ENCODE results near the gene ATF5. TPM values are rescaled to one million over a fixed set of nuclear protein-coding genes. Genes with fewer than 3 reads are reported as not detected.
"Not testable (repeated sequence)": the region's sequence is repeated elsewhere in the genome, so short reads cannot be mapped to it uniquely, and the experiment has no call there.

ATF5 gene
- polyA plus RNA-seq, 1 donor from 2014 or later, result 3.4 TPM

DNA sequence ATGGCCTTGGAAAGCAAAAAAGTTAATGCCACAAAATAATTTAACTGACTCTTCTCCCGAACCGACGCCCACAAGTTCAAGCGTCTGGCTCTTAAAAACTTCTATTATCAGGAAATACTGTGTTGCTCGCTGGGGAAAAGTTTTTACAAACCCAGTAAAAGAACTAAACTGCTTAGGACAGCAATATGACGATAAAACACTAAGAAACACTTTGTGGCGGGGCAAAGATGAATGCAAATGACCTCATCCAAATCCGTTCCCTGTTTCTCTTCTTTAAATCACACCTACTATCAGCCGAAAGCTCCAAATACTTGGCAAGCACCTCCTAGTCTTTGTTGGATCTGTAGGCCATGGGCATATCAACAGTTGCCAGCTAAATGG lies 27.1 kb downstream of the ATF5 start:
- H3K36me3 Mint-ChIP-seq, result no peaks in the 10 kb centered on the region

DNA sequence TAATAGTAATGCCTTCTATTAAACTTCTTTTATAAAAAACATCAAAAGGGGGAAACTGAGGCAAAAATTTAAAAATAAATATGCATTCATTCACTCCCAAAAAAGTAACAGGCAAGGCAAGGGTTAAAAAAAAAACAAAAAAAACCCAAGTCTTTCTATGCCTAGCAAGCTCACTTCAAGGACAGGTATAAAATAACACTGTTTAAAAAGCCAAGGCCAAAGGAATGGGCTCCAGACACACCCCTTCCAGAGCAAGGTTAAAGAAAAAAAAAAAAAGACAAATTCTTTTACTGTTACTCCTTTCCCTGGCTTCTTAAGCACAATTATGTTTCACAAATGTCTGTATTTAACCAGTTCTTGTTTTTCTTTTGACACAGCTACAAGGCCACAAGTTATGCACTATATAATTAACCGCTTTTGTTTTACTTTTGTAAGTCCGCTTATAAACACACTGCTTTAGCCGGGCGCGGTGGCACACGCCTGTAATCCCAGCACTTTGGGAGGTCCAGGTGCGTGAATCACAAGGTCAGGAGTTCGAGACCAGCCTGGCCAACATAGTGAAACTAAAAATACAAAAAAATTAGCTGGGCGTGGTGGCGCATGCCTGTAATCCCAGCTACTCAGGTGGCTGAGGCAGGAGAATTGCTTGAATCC lies 28.4 kb downstream of the ATF5 start:
- Mint-ChIP-seq H3K9me3 (peaks cover 0 to 2% (median 2%) of the 10 kb centered on the region in 3 donors), H3K27me3 (peaks cover 13% of the 10 kb centered on the region), H3K4me1 (peaks cover 8 to 14% (median 12%) of the 10 kb centered on the region in 3 donors), H3K4me3 (no peak overlapping the region), H3K36me3 (no peaks in the 10 kb centered on the region), H3K27ac (no peak overlapping the region)

More for the DNA sequence above, 27.1 kb downstream of the ATF5 start:
- Mint-ChIP-seq H3K9me3 (peaks cover 0 to under 1% (median 0%) of the 10 kb centered on the region in 3 donors), H3K4me1 (peaks cover 8 to 16% (median 12%) of the 10 kb centered on the region in 3 donors), H3K4me3 (no peak overlapping the region), H3K27me3 (peaks cover 13% of the 10 kb centered on the region), H3K27ac (no peak overlapping the region)

DNA sequence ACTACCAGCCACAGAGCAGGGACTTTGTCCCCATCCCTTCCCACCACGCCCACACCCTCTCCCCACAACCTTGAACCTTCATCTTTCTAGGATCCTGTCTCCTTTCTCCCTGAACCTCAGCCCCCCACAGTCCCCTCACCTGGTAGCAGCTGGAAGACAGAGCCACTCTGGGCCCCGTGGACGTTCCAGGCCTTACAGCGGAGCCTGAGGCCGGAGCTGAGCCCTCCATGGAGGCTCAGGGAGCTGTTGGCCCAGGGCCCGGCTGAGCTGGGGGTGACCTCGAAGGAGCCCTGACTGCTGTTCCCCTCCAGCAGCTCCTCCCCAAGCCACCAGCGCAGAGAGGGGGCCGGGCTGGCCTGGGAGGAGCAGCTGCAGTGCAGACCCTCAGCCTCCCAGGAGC lies 29.1 kb downstream of the ATF5 start:
- H3K4me1 Mint-ChIP-seq, result peaks cover 8 to 14% (median 12%) of the 10 kb centered on the region in 3 donors
- peaks cover 12% of the 10 kb centered on the region for H3K27me3 Mint-ChIP-seq
- H3K4me3 Mint-ChIP-seq, H3K27ac Mint-ChIP-seq, H3K36me3 Mint-ChIP-seq, H3K9me3 Mint-ChIP-seq: not testable (repeated sequence)

DNA sequence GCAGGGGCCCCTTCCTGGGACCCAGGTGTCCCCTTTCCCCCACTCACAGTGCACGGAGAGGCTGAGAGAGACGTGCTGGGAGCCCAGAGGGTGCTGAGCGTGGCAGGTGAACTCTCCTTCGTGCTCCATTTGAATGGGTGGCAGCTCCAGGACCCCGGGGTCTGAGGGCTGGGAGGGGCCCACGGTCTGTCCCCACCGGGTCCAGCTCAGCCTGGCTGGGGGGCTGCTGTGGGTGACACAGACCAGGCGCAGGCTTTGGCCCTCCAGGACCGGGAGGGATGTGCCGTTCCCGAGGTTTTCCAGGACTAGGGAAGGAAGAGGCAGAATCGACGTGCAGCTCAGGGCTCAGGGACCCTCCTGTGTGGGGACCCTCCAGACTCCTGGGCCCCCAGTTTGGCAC lies 29.6 kb downstream of the ATF5 start:
- not testable (repeated sequence) for H3K27ac Mint-ChIP-seq, H3K4me1 Mint-ChIP-seq, H3K9me3 Mint-ChIP-seq, H3K36me3 Mint-ChIP-seq, H3K27me3 Mint-ChIP-seq, H3K4me3 Mint-ChIP-seq

DNA sequence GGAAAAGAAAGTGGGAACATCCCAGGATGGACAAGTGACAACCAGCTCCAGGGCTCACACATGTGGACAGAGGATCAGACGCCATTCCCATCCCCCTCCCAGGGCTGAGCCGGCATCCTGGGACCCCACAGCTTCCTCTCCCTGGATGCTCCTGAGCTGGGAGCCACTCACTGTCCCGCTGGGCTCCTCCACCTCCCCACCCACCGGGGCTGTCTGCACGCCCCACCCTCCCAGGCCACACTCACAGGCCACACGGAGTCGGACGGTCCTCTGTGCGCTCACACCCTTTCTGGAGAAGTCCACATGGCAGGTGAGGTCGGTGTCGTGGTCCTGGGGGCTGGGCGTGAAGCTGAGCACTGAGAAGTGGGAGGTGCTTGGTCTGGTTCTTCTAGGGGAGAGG lies 30.9 kb downstream of the ATF5 start:
- H3K27ac Mint-ChIP-seq, H3K9me3 Mint-ChIP-seq, H3K4me3 Mint-ChIP-seq, H3K27me3 Mint-ChIP-seq, H3K4me1 Mint-ChIP-seq, H3K36me3 Mint-ChIP-seq: not testable (repeated sequence)

DNA sequence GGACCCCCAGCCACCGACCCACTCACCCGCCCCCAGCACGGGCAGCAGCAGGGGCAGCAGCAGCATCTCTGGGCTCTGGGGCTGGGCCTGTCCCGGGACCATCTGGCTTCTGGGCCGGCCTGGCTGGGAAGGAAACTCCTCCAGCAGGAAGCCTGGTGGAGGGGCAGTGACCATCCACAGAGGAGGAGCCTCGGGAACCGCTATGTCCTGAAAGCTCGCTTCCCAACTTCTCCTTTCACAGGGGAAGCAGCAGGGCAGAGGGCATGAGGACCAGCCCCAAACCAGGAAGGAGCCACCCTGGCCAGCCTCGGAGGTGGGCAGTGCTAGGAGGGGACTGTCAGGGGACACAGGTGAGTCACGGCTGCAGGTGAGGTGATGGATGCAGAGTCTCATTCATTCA lies 32.0 kb downstream of the ATF5 start, which contains the start of gene SIGLEC11:
Gene SIGLEC11, minus strand, starts transcription at position 193 of the 400 bp plus-strand sequence. Its CDS starts 91 bp downstream, at position 102.
- not testable (repeated sequence) for H3K4me1 Mint-ChIP-seq, H3K4me3 Mint-ChIP-seq, H3K9me3 Mint-ChIP-seq, H3K27me3 Mint-ChIP-seq, H3K36me3 Mint-ChIP-seq
- peak within 1 kb of the TSS in 1 of 3 donors; percentile 87 for H3K27ac Mint-ChIP-seq

DNA sequence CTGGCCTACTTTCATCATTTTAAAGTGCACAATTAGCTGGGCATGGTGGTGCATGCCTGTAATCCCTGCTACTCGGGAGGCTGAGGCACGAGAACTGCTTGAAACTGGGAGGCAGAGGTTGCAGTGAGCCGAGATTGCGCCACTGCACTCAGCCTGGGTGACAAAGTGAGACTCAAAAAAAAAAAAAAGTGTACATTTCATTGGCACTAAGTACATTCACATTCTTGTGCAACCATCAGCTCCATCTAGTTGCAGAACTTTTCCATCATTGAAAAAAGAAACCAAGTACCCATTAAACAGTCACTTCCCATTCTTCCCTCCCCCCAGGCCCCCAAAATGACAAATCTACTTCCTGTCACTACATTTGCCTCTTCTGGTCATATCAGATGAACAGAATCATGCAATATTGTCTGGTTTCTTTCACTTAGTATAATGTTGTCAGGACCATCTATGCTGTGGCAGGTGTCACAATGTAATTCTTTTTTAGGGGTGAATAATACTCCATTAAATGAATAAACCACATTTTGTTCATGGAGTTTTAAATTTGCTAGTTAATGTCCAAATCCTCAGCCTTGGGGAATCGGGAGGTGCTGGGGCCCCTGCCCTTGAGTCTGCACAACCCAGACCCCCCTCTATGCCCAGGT lies 39.4 kb downstream of the ATF5 start:
- H3K4me3 Mint-ChIP-seq, result peak overlapping the region in 1 of 4 donors; percentile 57
- peaks cover 0 to 8% (median 5%) of the 10 kb centered on the region in 3 donors for H3K4me1 Mint-ChIP-seq
- peaks cover 6% of the 10 kb centered on the region for H3K27me3 Mint-ChIP-seq
- no peak overlapping the region for H3K27ac Mint-ChIP-seq
- H3K36me3 Mint-ChIP-seq, result no peaks in the 10 kb centered on the region
- peaks cover 0 to 3% (median 2%) of the 10 kb centered on the region in 3 donors for H3K9me3 Mint-ChIP-seq

DNA sequence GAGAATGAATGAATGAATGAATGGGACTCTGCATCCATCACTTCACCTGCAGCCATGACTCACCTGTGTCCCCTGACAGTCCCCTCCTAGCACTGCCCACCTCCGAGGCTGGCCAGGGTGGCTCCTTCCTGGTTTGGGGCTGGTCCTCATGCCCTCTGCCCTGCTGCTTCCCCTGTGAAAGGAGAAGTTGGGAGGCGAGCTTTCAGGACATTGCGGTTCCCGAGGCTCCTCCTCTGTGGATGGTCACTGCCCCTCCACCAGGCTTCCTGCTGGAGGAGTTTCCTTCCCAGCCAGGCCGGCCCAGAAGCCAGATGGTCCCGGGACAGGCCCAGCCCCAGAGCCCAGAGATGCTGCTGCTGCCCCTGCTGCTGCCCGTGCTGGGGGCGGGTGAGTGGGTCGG lies 40.4 kb downstream of the ATF5 start:
- H3K27me3 Mint-ChIP-seq, H3K27ac Mint-ChIP-seq, H3K9me3 Mint-ChIP-seq, H3K36me3 Mint-ChIP-seq, H3K4me3 Mint-ChIP-seq, H3K4me1 Mint-ChIP-seq: not testable (repeated sequence)

DNA sequence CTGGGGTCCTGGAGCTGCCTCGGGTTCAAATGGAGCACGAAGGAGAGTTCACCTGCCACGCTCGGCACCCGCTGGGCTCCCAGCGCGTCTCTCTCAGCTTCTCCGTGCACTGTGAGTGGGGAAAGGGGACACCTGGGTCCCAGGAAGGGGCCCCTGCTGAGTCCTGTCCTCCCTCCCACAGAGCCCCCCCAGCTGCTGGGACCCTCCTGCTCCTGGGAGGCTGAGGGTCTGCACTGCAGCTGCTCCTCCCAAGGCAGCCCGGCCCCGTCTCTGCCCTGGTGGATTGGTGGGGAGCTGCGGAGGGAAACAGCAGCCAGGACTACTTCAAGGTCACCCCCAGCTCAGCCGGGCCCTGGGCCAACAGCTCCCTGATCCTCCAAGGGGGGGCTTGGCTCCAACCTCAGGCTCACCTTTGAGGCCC lies 43.0 kb downstream of the ATF5 start:
- no peak overlapping the region for H3K4me3 Mint-ChIP-seq

DNA sequence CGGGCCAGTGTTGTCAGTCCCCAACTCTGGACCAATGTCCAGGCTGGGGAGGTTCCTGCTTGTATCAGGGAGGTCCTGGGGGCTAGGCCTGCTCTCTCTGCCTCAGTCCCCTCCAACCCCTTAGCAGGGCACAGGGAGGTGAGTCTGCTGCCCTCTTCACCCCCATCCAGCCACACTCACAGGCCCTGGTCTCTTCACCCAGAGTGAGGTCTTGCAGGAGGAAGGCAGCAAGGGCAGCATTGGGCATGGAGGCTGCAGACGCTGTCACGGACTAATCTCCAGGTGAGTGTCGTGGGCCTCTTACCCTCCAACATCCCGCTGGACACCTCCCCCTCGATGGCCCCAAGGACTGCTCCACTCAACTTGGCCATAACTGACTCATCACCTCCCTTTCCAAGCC lies 43.8 kb downstream of the ATF5 start:
- Mint-ChIP-seq H3K4me1 (peaks cover 0 to 4% (median 0%) of the 10 kb centered on the region in 3 donors), H3K9me3 (peaks cover 0 to 2% (median 0%) of the 10 kb centered on the region in 3 donors), H3K27me3 (peaks cover 5% of the 10 kb centered on the region), H3K36me3 (peaks cover 6% of the 10 kb centered on the region), H3K4me3 (no peak overlapping the region), H3K27ac (no peak overlapping the region)

More for the DNA sequence above, 43.0 kb downstream of the ATF5 start:
- Mint-ChIP-seq H3K9me3 (peaks cover 0 to 2% (median 0%) of the 10 kb centered on the region in 3 donors), H3K4me1 (peaks cover 0 to 4% (median under 1%) of the 10 kb centered on the region in 3 donors), H3K27ac (no peak overlapping the region), H3K27me3 (peaks cover 6% of the 10 kb centered on the region), H3K36me3 (peaks cover 6% of the 10 kb centered on the region)

DNA sequence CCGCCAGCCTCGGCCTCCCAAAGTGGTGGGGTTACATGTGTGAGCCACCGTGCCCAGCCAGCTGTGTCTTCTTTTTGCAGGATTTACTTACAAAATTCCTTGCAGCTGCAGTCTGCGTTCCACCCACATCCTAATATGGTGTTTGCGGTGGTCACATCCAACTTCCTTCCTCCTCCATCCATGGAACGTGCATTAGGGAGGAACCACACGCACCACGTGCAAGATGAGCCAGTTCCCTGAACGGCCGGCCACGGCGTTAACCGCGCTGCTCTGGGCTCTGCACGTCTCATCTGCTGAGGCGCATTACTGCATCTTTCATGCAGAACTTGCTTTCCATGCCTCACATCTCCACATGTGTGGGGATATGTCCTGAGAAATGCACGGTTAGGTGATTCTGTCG lies 45.0 kb downstream of the ATF5 start:
- H3K4me3 Mint-ChIP-seq, result no peak overlapping the region
- peak overlapping the region in 1 of 3 donors; percentile 35 for H3K27ac Mint-ChIP-seq
- H3K36me3 Mint-ChIP-seq, result peaks cover 6% of the 10 kb centered on the region
- H3K9me3 Mint-ChIP-seq, result no peaks in the 10 kb centered on the region
- H3K4me1 Mint-ChIP-seq, result peaks cover 0 to 4% (median 0%) of the 10 kb centered on the region in 3 donors
- H3K27me3 Mint-ChIP-seq, result peaks cover 2% of the 10 kb centered on the region

DNA sequence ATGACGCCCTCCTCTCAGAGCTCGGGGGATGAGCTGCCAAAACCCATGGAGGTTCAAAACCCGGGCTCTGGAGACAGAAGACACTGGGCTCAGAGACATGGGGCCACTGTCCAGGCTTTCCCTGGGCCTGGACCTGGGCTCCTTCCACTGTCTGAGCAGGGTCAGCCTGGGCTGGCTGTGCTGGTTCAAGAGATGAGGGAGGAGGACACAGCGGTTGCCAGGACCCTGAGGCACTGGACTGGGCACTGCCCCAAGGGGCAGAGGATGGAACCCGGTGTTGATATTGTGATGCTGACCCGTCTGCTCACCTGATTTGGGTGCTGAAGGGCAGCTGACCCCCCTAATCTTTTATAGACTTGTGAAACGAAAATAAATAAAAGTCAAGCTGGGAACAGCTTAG lies 46.0 kb downstream of the ATF5 start:
- no peaks in the 10 kb centered on the region for H3K9me3 Mint-ChIP-seq
- peaks cover 2% of the 10 kb centered on the region for H3K27me3 Mint-ChIP-seq
- no peak overlapping the region for H3K27ac Mint-ChIP-seq
- H3K4me1 Mint-ChIP-seq, result peaks cover 0 to 4% (median 0%) of the 10 kb centered on the region in 3 donors
- no peak overlapping the region for H3K4me3 Mint-ChIP-seq
- H3K36me3 Mint-ChIP-seq, result peaks cover 6% of the 10 kb centered on the region

DNA sequence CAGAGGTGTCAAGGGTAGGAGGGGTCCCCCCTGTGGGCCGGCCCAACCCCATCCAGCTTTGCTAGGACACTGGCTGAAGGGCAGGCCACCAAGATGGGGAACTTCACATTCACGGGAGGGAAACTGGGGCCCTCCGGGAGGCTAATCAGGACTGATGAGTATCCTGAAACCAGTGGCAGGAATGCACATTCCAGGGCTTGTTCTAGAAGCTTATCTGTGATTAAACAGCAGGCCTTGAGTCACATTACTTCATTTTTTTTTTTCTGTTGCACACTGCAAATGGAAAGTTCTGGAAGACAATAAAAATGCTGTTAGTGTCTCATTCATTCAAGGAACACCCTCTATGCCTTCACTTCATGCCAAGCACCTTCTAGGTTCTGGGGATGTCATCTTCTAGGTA lies 47.5 kb downstream of the ATF5 start:
- H3K27me3 Mint-ChIP-seq, result peaks cover 2% of the 10 kb centered on the region
- H3K4me1 Mint-ChIP-seq, result peaks cover 0 to 4% (median 0%) of the 10 kb centered on the region in 3 donors
- H3K4me3 Mint-ChIP-seq, result no peak overlapping the region
- peaks cover 8% of the 10 kb centered on the region for H3K36me3 Mint-ChIP-seq
- H3K27ac Mint-ChIP-seq, result peak overlapping the region in 1 of 3 donors; percentile 39
- no peaks in the 10 kb centered on the region for H3K9me3 Mint-ChIP-seq

DNA sequence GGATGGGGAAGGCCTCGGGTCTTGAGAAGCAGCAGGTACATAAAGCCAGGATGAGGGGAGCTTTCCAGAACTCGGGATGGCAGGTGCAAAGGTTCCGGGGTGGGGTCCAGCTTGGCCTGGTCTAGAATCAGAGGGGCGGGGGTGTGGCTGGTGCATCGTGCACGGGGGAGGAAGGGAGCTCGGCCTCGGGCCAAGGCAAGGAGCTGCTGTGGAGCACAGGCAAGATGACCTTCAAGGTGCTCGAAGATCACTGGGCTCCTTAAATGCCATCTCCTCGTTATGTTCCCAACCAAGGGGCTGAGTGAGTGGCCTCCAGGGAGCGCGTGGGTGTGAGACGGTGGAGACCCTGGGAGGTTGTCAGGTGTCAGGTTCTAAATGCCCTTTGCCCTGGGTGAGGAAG lies 48.1 kb downstream of the ATF5 start:
- H3K4me3 Mint-ChIP-seq, result no peak overlapping the region
- peak overlapping the region in 1 of 3 donors; percentile 39 for H3K27ac Mint-ChIP-seq
- peaks cover 0 to 4% (median 0%) of the 10 kb centered on the region in 3 donors for H3K4me1 Mint-ChIP-seq
- peaks cover 2% of the 10 kb centered on the region for H3K27me3 Mint-ChIP-seq
- no peaks in the 10 kb centered on the region for H3K9me3 Mint-ChIP-seq
- H3K36me3 Mint-ChIP-seq, result peaks cover 8% of the 10 kb centered on the region

DNA sequence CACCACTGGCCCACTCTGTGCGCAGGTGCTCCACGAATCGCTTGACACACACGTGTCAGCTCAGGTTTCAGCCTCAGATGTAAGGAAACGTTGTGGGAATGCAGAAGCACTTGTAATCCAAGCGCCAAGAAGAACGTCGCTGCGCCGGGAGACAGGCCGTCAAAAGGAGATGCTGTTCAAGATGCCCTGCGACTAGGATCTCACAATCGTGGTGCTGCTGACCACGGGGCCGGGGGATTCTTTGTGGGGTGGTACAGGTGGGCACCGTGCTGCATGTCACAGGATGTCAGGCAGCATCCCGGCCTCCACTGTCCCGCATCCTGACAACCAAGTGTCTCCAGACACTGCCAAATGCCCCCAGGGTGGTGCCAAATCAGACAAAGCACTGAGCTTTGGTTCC lies 48.9 kb downstream of the ATF5 start:
- peaks cover 2% of the 10 kb centered on the region for H3K27me3 Mint-ChIP-seq
- no peaks in the 10 kb centered on the region for H3K9me3 Mint-ChIP-seq
- H3K4me1 Mint-ChIP-seq, result peaks cover 0 to 4% (median 0%) of the 10 kb centered on the region in 3 donors
- peaks cover 8% of the 10 kb centered on the region for H3K36me3 Mint-ChIP-seq
- H3K4me3 Mint-ChIP-seq, result no peak overlapping the region
- no peak overlapping the region for H3K27ac Mint-ChIP-seq

DNA sequence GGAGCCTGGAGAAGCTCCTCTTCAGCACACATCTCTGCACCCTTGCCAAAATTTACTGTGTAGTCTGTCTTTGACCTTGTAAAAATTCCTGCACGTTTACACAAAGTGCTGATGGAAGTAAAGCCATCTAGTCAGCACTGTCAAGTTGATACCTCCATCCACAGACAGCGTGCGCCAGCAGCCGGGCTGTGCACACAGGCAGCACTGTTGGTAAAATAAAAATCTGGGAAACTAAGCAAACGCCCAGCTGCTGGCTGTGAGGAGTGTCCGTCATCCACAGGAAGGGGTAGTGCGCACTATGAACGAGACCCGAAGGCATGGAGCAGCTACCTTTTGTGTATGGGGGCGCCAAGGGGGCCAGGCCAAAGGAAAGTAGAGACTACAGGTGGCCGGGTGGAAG lies 49.3 kb downstream of the ATF5 start:
- H3K4me3 Mint-ChIP-seq, result no peak overlapping the region
- H3K27ac Mint-ChIP-seq, result no peak overlapping the region
- H3K4me1 Mint-ChIP-seq, result peaks cover 0 to 3% (median 0%) of the 10 kb centered on the region in 3 donors
- H3K27me3 Mint-ChIP-seq, result peaks cover 2% of the 10 kb centered on the region
- peaks cover 8% of the 10 kb centered on the region for H3K36me3 Mint-ChIP-seq
- no peaks in the 10 kb centered on the region for H3K9me3 Mint-ChIP-seq

Data from IgD-negative memory B cell (primary cell).